ENCODE measurements around the gene PRR35.
"Not testable (repeated sequence)": the region's sequence is repeated elsewhere in the genome, so short reads cannot be mapped to it uniquely, and the experiment has no call there.

The PRR35 gene

GRCh38 chr16:593807-594206, 33.6 kb downstream of the PRR35 start:
- no peak for DNase-seq (ENCODE audit: low read depth)

- no peak for DNase-seq (ENCODE audit: low read depth)
These were observed 34.9 kb downstream of the PRR35 start for GRCh38 chr16:595094-595528.

GRCh38 chr16:595942-596735, 35.9 kb downstream of the PRR35 start:
- DNase-seq (ENCODE audit: low read depth), result no peak

GRCh38 chr16:596736-597060, 36.5 kb downstream of the PRR35 start:
- no peak for DNase-seq (ENCODE audit: low read depth)

GRCh38 chr16:597655-598054, 37.5 kb downstream of the PRR35 start:
- not testable (repeated sequence) for DNase-seq (ENCODE audit: low read depth)

GRCh38 chr16:598823-599739, 38.9 kb downstream of the PRR35 start:
- DNase-seq (ENCODE audit: low read depth), result no peak

- no peak for DNase-seq (ENCODE audit: low read depth)
These were observed 40.6 kb downstream of the PRR35 start for GRCh38 chr16:600781-601180.

- no peak for DNase-seq (ENCODE audit: low read depth)
These were observed 43.7 kb downstream of the PRR35 start for GRCh38 chr16:603933-604332.

- DNase-seq (ENCODE audit: low read depth), result no peak
These were observed 46.6 kb downstream of the PRR35 start for GRCh38 chr16:606656-607307.

GRCh38 chr16:608019-608418, 47.8 kb downstream of the PRR35 start:
- no peak for DNase-seq (ENCODE audit: low read depth)

GRCh38 chr16:609316-609715, 49.1 kb downstream of the PRR35 start:
- no peak for DNase-seq (ENCODE audit: low read depth)

- no peak for DNase-seq (ENCODE audit: low read depth)
These were observed 49.8 kb downstream of the PRR35 start for GRCh38 chr16:609984-610383.

GRCh38 chr16:610513-611381, 50.6 kb downstream of the PRR35 start:
- no peak for DNase-seq (ENCODE audit: low read depth)

GRCh38 chr16:615122-615521, 54.9 kb downstream of the PRR35 start:
- no peak for DNase-seq (ENCODE audit: low read depth)
